GM21423 (cell line): ENCODE results near the gene DIP2B.

Experiments
- ATAC-seq: cut with Tn5 transposase; IDR thresholded peaks from one replicate; pipeline ENCODE4 v1.9.1; 2021; ENCODE audit warnings: mild to moderate bottlenecking, moderate library complexity; ENCODE audit not compliant: unreplicated experiment

The DIP2B gene

DNA sequence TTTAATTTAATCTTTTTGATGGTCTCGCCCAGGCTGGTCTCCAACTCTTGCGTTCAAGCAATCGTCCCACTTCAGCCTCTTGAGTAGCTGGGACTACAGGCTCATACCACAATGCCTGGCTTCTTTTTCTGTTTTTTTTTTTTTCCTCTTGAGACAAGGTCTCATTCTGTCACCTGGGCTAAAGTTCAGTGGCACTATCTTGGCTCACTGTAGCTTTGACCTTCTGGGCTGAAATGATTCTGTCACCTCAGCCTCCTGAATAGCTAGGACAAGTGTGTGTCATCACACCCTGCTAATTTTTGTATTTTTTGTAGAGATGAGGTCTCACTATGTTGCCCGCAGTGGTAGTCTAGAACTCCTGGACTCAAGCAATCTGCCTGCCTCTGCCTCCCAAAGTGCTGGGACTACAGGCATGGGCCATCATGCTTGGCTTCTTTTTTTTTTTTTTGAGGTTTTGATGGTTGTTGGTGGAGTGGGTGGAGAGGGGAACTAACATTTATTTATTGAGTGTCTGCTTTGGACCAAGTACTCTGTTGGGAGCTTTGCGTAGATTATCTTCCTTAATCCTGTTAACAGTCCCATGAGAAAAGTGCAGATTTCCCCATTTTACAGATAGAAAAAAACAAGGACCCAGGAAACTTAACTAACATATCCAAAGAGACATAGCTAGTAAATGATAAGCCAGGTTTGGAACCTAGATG lies 102.0 kb downstream of the DIP2B start:
- ATAC-seq: no peak

DNA sequence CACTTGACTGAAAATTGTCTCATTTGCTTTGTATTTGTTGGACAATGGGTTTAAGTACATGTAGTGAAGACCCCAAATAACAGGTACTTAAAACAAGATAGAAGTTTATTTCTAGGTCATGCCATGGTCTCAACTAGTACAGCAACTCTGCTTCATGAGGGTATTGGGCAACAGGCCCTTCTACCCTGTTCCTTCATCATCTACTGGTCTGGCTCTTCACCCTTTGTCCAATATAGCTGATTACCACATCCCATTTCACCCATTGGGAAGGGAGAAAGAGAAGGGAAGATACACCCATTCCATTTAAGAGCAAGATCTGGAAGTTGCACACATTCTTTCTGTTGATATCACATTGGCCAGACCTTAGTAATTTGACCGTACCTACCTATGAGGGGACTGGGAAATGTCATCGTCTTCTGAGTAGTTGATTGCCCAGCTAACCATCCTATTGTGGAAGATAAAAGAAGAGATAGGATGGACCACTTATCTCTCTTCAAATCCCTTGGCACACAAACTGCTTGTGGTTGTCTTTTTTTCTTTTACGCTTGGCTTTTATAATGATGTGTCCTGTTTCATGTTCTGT lies 104.6 kb downstream of the DIP2B start:
- no peak for ATAC-seq

DNA sequence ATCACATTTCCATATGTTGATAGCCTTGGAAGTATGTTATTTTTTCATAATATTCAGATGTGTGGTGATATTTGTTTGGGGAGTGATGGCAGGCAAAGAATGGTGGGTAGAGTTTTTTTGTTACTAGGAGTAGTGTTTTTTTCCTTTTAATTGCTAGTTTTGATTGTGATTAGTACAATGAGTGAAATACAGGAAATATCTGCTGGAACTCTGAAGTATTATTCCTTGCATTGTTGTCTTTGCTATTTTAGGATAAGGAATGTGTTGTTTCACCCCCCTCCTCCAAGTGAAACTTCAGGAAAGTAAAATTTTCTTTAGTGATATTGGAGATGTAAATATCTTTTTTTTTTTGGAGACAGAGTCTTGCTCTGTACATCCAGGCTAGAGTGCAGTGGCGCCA lies 105.4 kb downstream of the DIP2B start:
- no peak for ATAC-seq

DNA sequence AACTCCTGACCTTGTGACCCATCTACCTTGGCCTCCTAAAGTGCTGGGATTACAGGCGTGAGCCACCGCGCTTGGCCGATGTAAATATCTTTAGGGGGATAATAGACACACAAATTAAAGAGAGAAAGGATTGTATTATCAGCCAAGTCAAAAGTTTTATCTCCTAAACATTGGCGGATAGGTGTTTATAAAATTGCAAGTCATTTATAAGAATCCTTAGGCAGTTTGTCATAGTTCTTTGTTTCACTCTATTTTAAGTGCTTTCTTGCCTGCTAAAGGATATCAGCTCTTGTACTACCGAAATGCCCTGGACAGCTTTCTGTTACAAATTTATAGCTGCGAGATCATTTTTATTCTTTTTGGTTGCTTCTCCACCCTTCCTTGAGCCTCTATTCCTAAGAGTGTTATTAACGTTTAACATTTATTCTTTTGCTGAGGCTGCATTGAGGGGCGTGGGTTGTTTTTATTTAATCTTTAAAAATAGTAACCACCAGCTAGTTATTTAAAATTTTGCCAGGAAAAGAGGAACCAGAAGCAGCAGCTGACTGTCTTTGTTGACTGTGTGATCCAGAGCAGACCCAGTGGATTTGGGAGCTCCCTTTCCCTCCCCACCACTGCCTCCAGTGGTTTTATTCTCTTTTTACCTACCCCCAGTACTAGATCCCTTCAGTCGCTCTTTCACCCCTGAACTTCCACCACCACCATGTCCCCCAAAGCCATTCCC lies 106.4 kb downstream of the DIP2B start:
- ATAC-seq: no peak

DNA sequence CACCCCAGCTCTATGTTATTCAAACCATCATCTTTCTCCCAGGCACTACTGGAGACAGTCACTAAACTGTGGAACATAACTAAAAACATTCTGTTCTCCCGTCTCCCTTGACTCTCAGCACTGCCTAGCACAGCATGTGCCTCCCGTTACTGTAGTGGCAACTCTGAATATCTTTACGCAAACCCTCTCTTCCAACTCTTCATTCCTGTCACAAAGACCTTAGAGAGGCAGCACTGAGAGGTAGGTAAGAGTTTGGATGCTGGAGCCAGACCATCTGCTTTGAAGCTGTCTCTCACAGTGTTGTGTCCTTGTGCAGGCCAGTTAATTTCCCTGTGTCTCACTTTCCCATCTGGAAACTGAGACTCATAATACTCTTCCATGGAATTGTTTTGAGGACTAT lies 108.1 kb downstream of the DIP2B start:
- no peak for ATAC-seq

DNA sequence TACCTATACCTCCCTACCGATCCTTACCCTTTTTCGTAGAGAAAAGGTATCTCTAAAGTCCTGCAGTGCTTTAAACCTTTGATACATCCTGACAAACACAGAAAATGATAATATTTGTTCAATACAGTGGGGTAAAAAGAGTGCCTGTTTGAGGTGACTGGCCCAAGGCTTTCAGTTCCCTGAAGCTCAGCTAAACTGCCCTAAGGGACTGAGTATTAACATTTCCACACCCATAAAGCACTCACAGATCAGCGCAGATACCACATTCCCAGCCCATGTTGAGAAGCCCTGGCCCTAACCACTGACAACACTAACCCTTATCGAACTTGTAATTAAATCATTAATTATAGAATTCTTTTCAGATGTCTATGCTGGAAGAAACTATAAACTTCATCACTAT lies 108.7 kb downstream of the DIP2B start:
- no peak for ATAC-seq

DNA sequence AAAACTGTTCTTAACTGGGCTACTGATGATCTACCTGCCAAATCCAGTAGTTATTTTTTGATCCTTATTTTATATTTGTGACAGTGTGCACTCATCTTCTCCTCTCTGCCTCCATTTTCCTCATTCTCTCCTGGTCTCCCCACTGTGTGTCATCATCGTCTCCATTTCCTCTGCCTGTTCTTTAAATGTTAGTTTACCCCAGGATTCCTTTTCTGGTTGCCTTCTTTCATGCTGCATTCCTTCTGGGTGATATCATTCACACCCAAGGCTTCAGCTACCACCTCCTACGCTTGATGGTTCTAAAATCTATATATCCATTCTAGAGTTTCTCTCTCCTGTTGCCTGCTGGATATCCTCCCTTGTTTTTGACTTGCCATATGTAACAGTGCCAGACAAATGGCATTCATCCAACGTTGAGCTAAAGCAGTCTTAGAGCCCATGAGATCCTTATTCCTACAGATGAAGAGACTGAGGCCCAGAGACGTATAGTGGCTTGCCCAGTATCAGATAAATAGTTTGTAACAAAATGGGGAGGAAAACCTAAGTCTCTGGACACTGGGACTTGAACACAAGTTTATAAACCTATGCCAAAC lies 109.5 kb downstream of the DIP2B start:
- no peak for ATAC-seq

DNA sequence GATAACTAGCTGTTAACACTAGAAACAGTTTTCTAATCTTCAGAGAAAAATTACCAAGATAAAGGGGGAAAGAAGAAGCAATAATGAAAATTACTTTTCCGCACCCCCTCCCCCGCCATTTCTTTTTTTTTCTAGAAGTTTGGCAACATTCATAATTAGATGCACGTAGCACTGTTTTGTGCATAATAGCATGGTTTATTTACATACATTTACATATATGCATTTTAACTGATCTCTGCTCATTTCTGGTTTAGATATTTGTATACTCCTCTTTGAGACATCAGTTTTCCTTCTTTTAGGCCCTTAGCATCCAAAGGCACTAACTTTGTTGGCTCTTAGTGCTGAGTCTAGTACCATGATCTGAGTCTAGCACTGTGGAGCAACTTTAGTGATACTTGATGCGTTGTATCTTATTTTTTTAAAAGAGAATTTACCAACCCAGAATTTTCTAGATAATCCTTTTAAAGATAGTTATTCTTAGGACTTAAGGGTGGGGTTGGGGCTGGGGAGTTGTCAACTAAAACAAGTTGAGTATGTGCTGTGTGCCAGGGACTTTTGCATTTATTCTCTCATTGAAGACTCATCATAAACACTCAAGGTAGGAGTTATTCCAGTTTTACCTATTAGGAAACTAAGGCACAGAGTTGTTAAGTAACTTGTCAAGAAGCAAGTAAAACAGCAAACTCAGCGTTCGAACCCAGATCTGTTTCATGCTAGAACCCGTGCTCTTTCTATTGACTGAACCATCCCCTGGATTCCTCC lies 110.5 kb downstream of the DIP2B start:
- no peak for ATAC-seq

DNA sequence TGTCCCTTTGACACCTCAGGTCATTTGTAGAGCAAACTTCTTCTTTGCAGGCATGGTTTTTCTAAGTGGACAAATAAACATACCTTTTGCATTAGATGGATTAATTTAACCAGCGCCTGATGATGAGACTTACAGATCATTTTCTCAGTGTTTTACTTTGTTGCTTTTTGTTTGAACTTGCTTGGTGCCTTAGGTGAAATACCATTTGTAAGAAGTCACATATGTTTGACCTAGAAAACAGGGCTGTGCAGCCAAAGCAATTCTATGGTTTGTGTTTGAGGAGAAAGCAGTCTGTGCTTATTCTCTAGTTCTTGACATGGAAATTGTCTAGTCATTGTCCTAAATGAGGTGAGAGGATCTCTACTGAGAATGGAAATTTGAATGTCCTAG lies 111.1 kb downstream of the DIP2B start:
- no peak for ATAC-seq

DNA sequence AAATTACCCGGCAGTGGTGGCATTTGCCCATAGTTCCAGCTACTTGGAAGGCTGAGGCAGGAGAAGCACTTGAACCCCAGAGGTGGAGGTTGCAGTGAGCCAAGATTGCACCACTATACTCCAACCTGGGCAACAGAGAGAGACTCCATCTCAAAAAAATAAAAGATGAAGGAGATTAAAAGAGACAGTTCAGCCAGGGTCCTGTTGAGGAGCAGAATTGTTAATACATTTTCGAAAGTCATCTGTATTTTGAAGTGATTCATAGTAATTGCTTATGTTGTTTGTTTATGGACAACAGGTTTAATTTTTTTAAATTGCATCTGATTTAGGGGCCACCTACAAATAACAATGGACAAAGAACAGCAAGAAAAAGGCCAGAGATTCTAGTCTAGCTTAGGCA lies 112.9 kb downstream of the DIP2B start:
- ATAC-seq: no peak

DNA sequence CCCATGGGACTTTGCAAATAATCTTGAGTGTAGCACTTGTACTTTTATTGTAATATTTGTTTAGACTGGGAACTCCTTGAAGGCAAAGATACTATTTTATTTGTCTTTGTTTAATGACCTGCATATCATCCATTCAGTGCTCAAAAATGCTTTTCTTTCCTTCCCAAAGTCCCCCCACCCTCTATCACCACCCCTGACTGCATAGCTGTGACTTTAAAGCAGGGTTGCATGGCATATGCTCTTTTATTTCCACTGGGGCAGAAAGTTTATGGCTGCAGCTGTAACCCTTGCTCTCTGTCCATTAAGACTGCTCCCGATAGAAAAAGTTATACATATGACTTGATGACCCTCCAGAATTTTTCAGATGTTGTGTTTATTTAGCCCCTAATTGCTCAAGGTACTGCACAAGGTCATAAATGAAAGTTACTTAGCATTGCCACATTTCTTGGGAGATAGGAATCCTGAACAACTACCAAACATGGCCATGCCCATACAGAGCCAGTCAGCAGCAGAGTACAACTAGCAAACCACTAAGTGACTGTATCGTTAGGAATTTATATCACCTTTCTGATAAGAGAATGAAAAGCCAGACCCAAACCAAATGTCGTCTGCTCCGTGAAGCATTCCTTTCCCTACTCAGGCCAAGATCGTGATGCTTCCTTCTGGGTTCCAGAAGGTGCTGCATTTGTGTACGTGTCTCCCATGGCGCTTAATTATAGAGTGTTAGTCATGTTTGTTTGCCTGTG lies 114.3 kb downstream of the DIP2B start:
- no peak for ATAC-seq

DNA sequence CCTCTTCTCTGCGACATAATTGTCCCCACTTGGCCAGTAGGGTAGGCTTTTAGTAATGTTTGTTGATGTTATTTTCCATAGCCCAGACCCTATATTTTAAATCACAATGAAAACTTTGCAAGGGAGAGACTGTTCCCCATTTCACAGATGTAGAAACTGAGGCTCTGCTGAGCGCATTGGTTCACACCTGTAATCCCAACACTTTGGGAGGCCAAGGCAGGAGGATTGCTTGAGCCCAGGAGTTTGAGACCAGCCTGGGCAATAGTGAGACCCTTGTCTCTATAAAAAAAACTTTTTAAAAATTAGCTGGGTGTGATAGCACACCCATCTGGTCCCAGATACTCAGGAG lies 114.8 kb downstream of the DIP2B start:
- ATAC-seq: no peak

DNA sequence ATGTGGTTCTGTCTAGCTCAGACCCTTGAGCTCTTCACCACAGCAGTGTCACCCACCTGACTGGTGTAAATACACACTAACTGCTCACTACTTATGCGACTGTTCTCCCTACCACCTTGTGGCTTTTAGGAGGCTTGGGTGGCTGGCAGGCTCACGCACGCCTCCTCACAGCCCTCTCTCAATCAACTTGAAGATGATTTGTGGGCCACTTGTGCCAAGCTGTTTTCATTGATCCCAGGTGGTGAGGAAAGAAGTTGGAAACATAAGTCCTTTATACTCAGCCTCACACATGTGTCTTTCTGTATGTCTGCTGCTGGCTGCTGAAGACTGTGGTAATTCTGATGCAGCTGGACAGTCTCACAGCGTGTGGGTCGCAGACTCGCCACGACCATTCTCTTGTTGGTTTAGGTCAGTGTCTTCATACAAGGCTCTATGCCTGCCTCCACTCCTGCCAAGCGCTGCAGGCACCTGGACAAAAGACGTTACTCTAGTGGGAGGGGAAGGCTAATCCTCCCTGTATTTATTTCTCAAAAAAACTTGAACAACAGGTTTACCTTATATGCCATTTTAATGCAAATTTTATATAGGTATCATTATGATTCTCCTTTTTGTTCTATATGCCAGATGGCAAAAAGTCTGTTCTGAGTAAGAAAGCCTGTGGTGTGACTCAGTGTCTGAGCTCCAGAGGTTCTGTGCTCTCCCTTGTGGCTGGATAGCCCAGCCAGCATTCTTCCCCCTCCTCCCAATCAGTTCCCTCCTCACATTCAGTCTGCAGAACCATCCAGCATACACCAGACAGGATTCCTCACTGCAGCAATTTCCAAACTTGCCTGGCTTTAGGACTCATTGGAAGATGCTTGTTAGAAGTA lies 115.6 kb downstream of the DIP2B start:
- ATAC-seq: no peak

DNA sequence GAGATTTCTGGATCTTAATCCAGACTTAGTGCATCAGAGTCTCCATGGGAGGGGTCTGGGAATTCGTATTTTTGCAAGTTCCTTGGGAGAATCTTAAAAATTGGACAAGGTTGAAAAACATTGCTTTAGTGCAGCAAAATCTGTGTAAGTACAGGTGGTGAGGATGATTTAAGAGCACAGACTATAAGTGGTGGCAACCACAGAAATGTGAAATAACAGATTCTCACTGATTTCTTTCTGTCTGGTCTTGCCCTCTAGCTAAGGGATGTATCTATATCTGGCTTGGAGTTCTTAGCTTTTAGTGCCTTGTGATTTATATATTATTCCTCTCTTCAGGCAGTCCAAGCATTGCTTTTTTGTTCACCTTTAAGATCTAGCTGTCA lies 116.2 kb downstream of the DIP2B start:
- no peak for ATAC-seq

DNA sequence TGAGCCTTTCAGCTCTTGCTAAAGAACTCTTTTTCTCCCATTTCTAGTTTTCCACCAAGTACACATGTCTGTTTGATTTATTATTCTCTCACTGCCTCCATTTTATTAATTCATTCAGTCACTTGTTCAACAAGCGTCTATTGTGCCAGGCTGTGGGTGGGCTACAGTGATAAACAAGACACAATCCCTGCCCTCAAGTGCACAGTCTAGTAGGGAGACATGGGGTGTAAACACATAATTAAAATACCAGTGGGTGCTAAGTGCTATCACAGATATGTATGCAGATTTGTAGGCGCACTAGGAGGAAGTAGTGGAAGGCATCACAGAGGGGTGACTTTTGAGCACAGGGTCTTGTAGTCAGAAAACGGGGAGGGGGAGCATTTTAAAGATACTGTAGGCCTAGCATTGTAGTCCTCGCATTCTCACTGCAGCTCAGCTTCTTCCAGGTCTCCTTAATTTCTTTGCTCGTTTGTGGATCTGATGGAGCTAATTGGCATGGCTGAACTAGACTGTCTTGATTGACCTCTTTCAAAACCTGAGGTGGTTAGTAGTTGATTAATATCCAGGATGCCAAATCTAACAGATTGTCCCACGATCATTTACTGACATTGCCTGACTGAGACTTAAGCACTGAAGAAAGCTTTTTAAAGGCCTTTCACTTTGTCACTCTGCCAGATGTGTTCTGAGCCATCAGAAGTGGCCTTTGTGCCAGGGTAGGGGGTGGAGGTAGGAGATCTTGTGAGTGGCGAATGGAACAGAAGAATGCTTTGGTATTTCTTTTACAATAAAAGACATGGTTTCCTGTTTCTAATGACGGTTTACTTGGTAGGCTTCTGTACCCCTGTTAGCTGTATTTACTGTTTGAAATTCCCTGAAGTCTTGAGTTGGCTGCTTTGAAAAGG lies 116.9 kb downstream of the DIP2B start:
- no peak for ATAC-seq

DNA sequence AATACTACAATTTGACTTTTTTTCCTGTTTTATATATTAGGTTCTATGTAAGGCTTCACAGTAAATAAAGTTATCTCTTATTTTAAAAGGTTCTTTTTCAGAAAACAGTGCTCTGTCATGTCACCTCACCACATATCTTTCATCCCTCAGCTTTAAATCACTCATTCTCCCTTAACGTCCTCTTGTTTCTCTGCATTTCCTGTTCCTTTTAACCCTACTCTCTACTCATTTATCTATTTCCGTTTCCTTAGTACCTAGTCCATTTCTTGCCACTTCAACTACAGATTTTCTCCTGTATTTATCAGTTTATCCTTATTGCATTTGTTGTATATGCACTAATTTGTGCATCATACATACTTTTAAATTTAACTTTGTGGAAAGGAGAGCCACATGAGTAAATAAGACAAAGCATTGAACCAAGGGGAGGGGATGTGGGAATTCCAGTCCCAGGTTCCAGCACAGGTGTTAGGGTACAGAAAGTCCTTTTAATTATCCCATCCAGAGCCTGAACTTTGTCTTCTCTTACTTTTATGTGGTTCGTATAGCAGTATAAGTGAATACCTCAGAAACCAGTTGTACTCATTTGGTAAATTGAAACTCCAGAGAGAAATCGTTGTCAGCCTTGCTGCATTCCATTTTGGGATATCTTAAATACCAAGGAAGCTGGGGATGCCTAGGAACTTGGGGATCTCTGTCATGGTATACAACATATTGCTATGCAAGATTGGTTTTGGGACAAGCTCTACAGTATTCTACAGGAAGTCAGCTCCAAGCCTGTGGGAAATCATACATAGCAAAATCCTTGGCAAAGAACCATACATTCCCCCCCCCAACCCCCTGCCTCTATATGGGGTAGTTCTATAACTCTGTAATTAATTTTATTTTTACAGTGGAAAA lies 120.5 kb downstream of the DIP2B start:
- ATAC-seq: no peak

DNA sequence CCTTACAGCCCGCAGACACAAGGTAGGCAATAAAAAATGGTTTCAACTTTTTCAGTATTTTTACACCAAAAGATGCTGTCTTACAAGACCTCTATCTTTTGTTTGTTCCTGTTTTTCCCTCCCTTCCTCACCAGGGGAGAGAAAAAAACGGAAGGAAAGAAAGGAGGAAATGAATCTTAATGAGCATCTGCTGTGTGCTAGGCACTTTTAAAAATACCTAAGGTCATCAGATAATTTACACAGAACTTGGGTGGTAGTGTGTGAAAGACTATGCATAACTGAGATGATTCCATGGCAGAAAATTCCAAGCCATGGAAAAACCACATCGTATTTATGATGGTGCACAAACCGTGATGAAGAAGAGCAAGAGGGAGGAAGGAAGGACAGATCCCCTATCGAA lies 121.2 kb downstream of the DIP2B start:
- ATAC-seq: no peak

DNA sequence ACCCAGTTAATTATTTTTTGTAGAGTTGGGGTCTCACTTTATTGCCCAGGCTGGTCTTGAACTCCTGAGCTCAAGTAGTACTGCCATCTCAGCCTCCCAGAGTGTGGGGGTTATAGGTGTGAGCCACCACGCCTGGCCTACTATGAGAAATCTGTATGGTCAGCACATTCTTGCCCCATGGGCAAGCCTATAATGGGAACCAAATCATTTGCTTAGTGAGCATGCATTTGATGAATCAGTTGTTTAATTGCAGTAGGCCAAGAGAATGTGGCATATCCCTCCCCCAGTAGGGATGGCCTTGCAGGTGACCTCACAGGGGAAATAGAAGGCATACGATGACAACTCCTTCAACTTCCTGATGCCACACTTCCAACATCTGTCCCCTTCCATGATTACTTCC lies 122.7 kb downstream of the DIP2B start:
- ATAC-seq: no peak
